ENCODE results near the gene IDI1.

Gene IDI1

GRCh38 chr10:1024103-1024502 is 24.8 kb downstream of the IDI1 start:
- DNase-seq (ENCODE audit: low read depth), result no peak
- no peak for TF ChIP-seq CTCF (IDR thresholded peaks at IDR 0.05; ENCODE audit: insufficient read depth, low read depth, low read length, missing control alignments)
- H3K4me3 ChIP-seq (ENCODE audit: low read depth, low read length), result no peak overlapping the region

GRCh38 chr10:1022413-1022812 is 26.5 kb downstream of the IDI1 start:
- H3K4me3 ChIP-seq (ENCODE audit: low read depth, low read length), result no peak overlapping the region
- no peak for TF ChIP-seq CTCF (IDR thresholded peaks at IDR 0.05; ENCODE audit: insufficient read depth, low read depth, low read length, missing control alignments)
- no peak for DNase-seq (ENCODE audit: low read depth)

GRCh38 chr10:1020958-1021357 is 28.0 kb downstream of the IDI1 start:
- no peak overlapping the region for H3K4me3 ChIP-seq (ENCODE audit: low read depth, low read length)
- no peak for DNase-seq (ENCODE audit: low read depth)
- no peak for TF ChIP-seq CTCF (IDR thresholded peaks at IDR 0.05; ENCODE audit: insufficient read depth, low read depth, low read length, missing control alignments)

- no peak for DNase-seq (ENCODE audit: low read depth)
- H3K4me3 ChIP-seq (ENCODE audit: low read depth, low read length), result no peak overlapping the region
- TF ChIP-seq CTCF (IDR thresholded peaks at IDR 0.05; ENCODE audit: insufficient read depth, low read depth, low read length, missing control alignments), result no peak
Observed at GRCh38 chr10:1020460-1020859, 28.5 kb downstream of the IDI1 start.

- TF ChIP-seq CTCF (IDR thresholded peaks at IDR 0.05; ENCODE audit: insufficient read depth, low read depth, low read length, missing control alignments), result no peak
- H3K4me3 ChIP-seq (ENCODE audit: low read depth, low read length), result no peak overlapping the region
- no peak for DNase-seq (ENCODE audit: low read depth)
Observed at GRCh38 chr10:1019362-1019761, 29.6 kb downstream of the IDI1 start.

GRCh38 chr10:1015688-1016087 is 33.2 kb downstream of the IDI1 start:
- no peak overlapping the region for H3K4me3 ChIP-seq (ENCODE audit: low read depth, low read length)
- no peak for DNase-seq (ENCODE audit: low read depth)
- no peak for TF ChIP-seq CTCF (IDR thresholded peaks at IDR 0.05; ENCODE audit: insufficient read depth, low read depth, low read length, missing control alignments)

GRCh38 chr10:1011696-1012095 is 37.2 kb downstream of the IDI1 start:
- no peak for DNase-seq (ENCODE audit: low read depth)
- TF ChIP-seq CTCF (IDR thresholded peaks at IDR 0.05; ENCODE audit: insufficient read depth, low read depth, low read length, missing control alignments), result no peak
- no peak overlapping the region for H3K4me3 ChIP-seq (ENCODE audit: low read depth, low read length)
